GM12878 (cell line): ENCODE measurements around the gene TPO. TPM values are rescaled to one million over a fixed set of nuclear protein-coding genes. Genes with fewer than 3 reads are reported as not detected.

Source experiments
- CUX1 ChIP-seq: IDR thresholded peaks from 2 replicates; pipeline ENCODE4 v1.6.1; 2012; ENCODE audit warnings: improper control_type of control experiment, low read depth, low read length; ENCODE audit not compliant: insufficient replicate concordance
- SREBF1 ChIP-seq: IDR thresholded peaks from 2 replicates; pipeline ENCODE4 v1.6.1; 2012; ENCODE audit warnings: mild to moderate bottlenecking, low read length
- ZNF622 ChIP-seq: fragments of 450-650 bp; IDR thresholded peaks from 2 replicates; pipeline ENCODE4 v1.6.1; 2017; ENCODE audit warnings: mild to moderate bottlenecking, inconsistent platforms
- polyA plus RNA-seq, 11 experiments: library from polyadenylated mRNA; depleted of rRNA in 4 of 11; unstranded in 6 of 11; stranded (reverse) in 5 of 11; fragments of >200 nt; fragmentation: Nextera tagmentation in 4 of 11; fragmentation: Illumina TruSeq in 1 of 11; extraction: Ambion mirVana in 4 of 11; extraction: Trizol in 1 of 11; gene quantifications; 1 replicate in 1 of 11; 2 replicates in 10 of 11; pipeline versions ENCODE4 v1.2.1 to v1.2.3, GENCODE V29; 2011 to 2016; ENCODE audit warnings: inconsistent platforms in 2 of 11, missing spikeins in 2 of 11, low read depth in 1 of 11
- total RNA-seq, 4 experiments: library from RNA; depleted of rRNA in 3 of 4; stranded (reverse); fragments of >200 nt in 3 of 4; fragmentation: Illumina TruSeq in 1 of 4; extraction: Trizol in 1 of 4; gene quantifications; 2 replicates each; pipeline versions ENCODE4 v1.2.1 to v1.2.3, GENCODE V29; 2013 to 2021

The TPO gene
- total and polyA plus RNA-seq, 10 of the 15 experiments (the other 5 are each of a cell fraction or from before 2014, with no cell fraction given) = 0.07 to 0.11 TPM; not detected in 8

- TF ChIP-seq SREBF1 (no peak), CUX1 (no peak), ZNF622 (no peak)
Observed at GRCh38 chr2:1477196-1478040, 64.2 kb downstream of the TPO start (continued).
